Prostate gland (tissue), 2 donors: ENCODE data around the gene ZNF579. TPM values are rescaled to one million over a fixed set of nuclear protein-coding genes. Genes with fewer than 3 reads are reported as not detected.
A peak's percentile ranks its signal among the peaks of the same experiment; 100 is the strongest.

Source experiments
- DNase-seq: peaks from one replicate; pipeline ENCODE4 v3.0.0-alpha.2; 2019; ENCODE audit warnings: low spot score
- H3K27ac ChIP-seq, 2 donors: fragments of 200-600 bp; sonication (generic); 2 replicates each; pipeline ENCODE4 v1.5.1; 2017 to 2019
- H3K27me3 ChIP-seq: fragments of 200-600 bp; sonication (generic); replicated peaks from 2 replicates; pipeline ENCODE4 v1.5.1; 2019; ENCODE audit not compliant: insufficient read depth
- H3K36me3 ChIP-seq, 2 donors: fragments of 200-600 bp; sonication (generic); 1 replicate in 1 of 2; 2 replicates in 1 of 2; pipeline versions ENCODE4 v1.5.1 to v1.8.1; 2017 to 2019
- H3K4me1 ChIP-seq: fragments of 200-600 bp; sonication (generic); replicated peaks from 2 replicates; pipeline ENCODE4 v1.5.1; 2019
- H3K4me3 ChIP-seq, 2 donors: fragments of 200-600 bp; sonication (generic); 2 replicates each; pipeline ENCODE4 v1.5.1; 2017 to 2019
- H3K9me3 ChIP-seq: fragments of 200-600 bp; sonication (generic); 2 replicates; pipeline ENCODE4 v1.5.1; 2017
- CTCF ChIP-seq, 4 experiments: fragments of 200-600 bp in 2 of 4; fragments of 450-650 bp in 2 of 4; sonication (generic) in 2 of 4; IDR thresholded peaks; 1 replicate in 3 of 4; 2 replicates in 1 of 4; pipeline ENCODE4 v1.5.1; 2016 to 2019; ENCODE audit warnings: antibody characterized with exemption in 4 of 4, mild to moderate bottlenecking in 2 of 4, moderate library complexity in 2 of 4
- POLR2A ChIP-seq: fragments of 450-650 bp; IDR thresholded peaks from one replicate; pipeline ENCODE4 v1.6.1; 2016; ENCODE audit warnings: antibody characterized with exemption, mild to moderate bottlenecking
- POLR2AphosphoS5 ChIP-seq: sonication (generic); formaldehyde crosslinking; IDR thresholded peaks from one replicate; pipeline ENCODE4 v1.6.1; 2017; ENCODE audit warnings: antibody characterized with exemption
- whole genome bisulfite sequencing: methylation state at CpG from one replicate; pipeline ENCODE4 v1.1.5; 2018; 5-methylcytosine and 5-hydroxymethylcytosine counted together
- intact Hi-C: fragments of 100-400 bp; cut with DNase I; formaldehyde crosslinking; loops from one replicate; pipeline ENCODE4 v1.14.2; 2022
- total RNA-seq, 2 donors: library from RNA; depleted of rRNA; stranded (reverse); fragments of >200 nt; gene quantifications; one replicate each; pipeline ENCODE4 v1.1.0, GENCODE V29; 2016

Gene ZNF579
- total RNA-seq, 2 donors from 2014 or later, result 8.7 to 10.8 TPM

DNA sequence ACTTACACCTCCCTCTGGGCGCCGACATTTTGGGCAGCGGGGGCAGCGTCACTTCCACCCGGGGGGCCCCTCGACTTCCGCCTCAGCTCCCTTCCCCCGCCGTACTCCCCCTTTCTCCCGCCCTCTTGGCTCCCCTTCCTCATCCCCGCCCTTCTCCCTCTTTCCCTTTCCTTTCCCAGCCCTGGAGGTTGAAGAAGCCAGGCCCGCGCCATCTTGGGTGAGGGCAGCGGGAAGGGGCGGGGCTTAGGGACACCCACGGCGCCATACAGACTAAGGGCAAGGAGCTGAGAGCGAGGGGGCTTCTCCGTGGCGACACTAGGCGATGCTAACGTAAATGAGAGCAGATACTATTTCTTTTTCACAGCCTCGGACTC is 18.8 kb upstream of the ZNF579 start, which contains the start of gene FIZ1:
Gene FIZ1, minus strand, starts transcription at position 50 of the 374 bp plus-strand sequence. CDS start 1,652 bp downstream, outside the sequence.
- Histone ChIP-seq H3K27ac (peak within 1 kb of the TSS; percentile 92 to 98), H3K36me3 (no peaks in the 10 kb centered on the region), H3K9me3 (no peaks in the 10 kb centered on the region), H3K27me3 (no peaks in the 10 kb centered on the region), H3K4me3 (peak within 1 kb of the TSS; percentile 53 to 87), H3K4me1 (peaks cover 4% of the 10 kb centered on the region)
- intact Hi-C loops, result no loop called here
- peak; percentile 98 for DNase-seq
- WGBS, result under 1% methylated on average over 23 of the region's 23 CpGs
- TF ChIP-seq POLR2A (no peak), POLR2AphosphoS5 (peak; percentile 91)

DNA sequence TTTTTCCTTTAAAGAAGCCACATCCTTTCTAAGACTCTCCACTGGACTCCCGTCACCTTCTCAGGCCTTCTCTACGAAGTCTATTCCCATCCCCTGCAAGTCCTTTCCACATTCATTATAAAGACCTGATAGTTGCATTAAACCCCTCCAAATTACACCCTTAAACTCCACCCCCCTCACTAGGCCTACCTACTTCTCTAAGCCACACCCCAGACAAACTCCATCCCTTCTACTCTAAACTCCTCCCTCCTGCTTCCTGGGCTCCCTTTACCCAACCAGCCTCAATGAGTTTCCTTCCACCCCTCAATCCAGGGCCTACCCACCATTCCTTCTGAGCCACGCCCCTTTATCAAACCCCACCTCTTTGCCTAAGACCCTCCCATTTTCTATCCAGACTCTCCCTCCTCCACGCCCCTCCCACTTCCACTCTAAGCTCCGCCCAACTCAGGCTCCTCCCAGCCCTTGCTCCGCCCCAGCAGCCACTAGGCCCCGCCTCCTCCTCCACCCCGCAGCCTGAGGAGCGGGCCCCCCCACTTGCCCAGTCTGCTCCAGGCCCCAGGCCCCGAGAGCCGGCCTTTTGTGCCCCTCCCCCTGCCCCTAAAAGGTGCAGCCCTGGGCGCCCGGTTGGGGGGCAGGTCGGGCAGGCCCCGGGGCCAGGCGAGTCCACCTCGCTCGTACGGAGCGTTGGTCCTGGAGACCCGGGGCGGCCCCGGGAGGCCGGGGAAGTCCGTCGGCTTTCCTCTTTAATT is 18.2 kb upstream of the ZNF579 start:
- H3K4me1 ChIP-seq, result peaks cover 4% of the 10 kb centered on the region
- H3K4me3 ChIP-seq, result peak overlapping the region; percentile 53 to 87
- no peaks in the 10 kb centered on the region for H3K36me3 ChIP-seq
- no peaks in the 10 kb centered on the region for H3K9me3 ChIP-seq
- intact Hi-C loops, result no loop called here
- TF ChIP-seq CTCF (IDR thresholded peaks at IDR 0.05) (no peak), POLR2AphosphoS5 (peak; percentile 3), POLR2A (peak; percentile 39)
- 7% methylated on average over 26 of the region's 26 CpGs for WGBS
- no peaks in the 10 kb centered on the region for H3K27me3 ChIP-seq
- peak overlapping the region; percentile 92 to 98 for H3K27ac ChIP-seq
- peak; percentile 88 for DNase-seq

DNA sequence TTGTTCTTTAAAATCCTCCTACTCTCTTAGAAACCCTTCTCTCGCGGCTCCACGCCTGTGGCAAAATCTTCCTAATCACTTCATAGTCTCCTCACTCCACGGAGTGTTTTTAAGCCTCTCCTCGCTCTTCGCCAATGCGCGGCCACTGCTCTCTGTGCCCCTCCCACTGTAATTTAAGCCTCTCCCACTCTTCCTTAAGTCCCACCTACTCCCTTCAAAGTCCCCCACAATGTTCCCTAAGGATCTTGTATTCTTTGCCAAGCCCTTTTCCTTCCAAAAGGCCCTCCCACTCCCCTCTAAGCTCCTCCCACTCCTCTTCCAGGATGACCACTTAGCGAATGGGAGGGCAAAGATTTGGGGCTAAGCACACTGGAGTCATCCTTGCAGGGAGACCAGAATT is 17.4 kb upstream of the ZNF579 start:
- Histone ChIP-seq H3K27me3 (no peaks in the 10 kb centered on the region), H3K4me3 (no peak overlapping the region), H3K4me1 (peaks cover 4% of the 10 kb centered on the region), H3K36me3 (no peaks in the 10 kb centered on the region), H3K27ac (no peak overlapping the region), H3K9me3 (no peaks in the 10 kb centered on the region)
- intact Hi-C loops, result no loop called here
- no peak for DNase-seq
- no peak for TF ChIP-seq CTCF (IDR thresholded peaks at IDR 0.05)
- no peak for TF ChIP-seq POLR2AphosphoS5
- TF ChIP-seq POLR2A, result no peak
- WGBS, result 84% methylated on average over 9 of the region's 9 CpGs

DNA sequence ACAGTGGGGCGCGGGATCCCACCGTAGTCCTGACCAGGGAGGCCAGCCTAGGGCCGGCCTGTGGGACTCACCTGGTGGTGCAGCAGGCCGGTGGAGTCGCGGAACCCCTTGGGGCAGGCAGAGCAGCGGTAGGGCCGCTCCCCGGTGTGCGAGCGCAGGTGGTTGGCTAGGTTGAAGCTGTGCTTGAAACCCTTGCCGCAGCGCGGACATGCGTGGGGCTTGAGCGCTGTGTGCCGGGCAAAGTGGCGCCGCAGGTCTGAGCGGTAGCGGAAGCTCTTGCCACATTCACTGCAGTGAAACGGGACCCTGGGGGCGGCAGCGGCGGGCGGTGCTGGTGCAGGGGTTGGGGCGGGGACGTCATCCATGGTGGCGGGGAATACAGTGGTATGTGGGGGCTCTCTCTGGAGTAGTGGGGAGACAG is 16.9 kb upstream of the ZNF579 start:
- WGBS, result 95% methylated on average over 30 of the region's 30 CpGs
- intact Hi-C loops, result no loop called here

DNA sequence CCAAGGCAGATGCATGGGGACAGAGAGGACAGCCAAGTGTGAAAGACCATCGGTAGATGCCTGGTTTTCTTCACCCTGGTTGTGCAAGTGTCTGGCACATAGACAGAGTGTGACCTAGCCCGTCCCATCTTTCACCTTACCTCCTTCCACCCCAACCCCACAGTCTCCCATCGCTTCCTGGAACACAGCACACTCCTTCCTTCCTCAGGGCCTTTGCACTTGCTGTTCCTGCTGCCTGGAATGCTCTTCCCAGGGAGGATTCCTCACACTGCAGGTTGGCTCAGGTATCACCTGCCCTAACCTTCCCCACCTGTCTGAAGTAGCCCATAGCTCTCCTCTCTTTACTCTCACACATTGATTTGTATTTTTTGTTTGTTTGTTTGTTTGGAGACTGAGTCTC is 15.7 kb upstream of the ZNF579 start:
- H3K27me3 ChIP-seq, result no peaks in the 10 kb centered on the region
- peaks cover 4% of the 10 kb centered on the region for H3K4me1 ChIP-seq
- H3K36me3 ChIP-seq, result no peaks in the 10 kb centered on the region
- H3K9me3 ChIP-seq, result no peaks in the 10 kb centered on the region
- 98% methylated on average over 3 of the region's 3 CpGs for WGBS
- no peak for DNase-seq
- intact Hi-C loops, result no loop called here
- no peak overlapping the region for H3K4me3 ChIP-seq
- no peak overlapping the region for H3K27ac ChIP-seq
- no peak for TF ChIP-seq POLR2A
- no peak for TF ChIP-seq POLR2AphosphoS5
- TF ChIP-seq CTCF (IDR thresholded peaks at IDR 0.05), result no peak

More for the DNA sequence above, 16.9 kb upstream of the ZNF579 start:
- Histone ChIP-seq H3K36me3 (no peaks in the 10 kb centered on the region), H3K4me1 (peaks cover 4% of the 10 kb centered on the region), H3K9me3 (no peaks in the 10 kb centered on the region), H3K4me3 (no peak overlapping the region), H3K27ac (no peak overlapping the region), H3K27me3 (no peaks in the 10 kb centered on the region)
- no peak for DNase-seq
- no peak for TF ChIP-seq POLR2A
- TF ChIP-seq CTCF (IDR thresholded peaks at IDR 0.05), result no peak
- no peak for TF ChIP-seq POLR2AphosphoS5
